ENCODE results near the gene SH2D2A. TPM values are rescaled to one million over a fixed set of nuclear protein-coding genes. Genes with fewer than 3 reads are reported as not detected.

The SH2D2A gene
- total RNA-seq, 2 donors from 2014 or later: 2.4 to 7.7 TPM

- no peak overlapping the region for H3K27ac ChIP-seq (ENCODE audit: low read depth, low read length)
- H3K4me3 ChIP-seq (ENCODE audit: low read length): peak overlapping the region; percentile 7
- DNase-seq: no peak
- Mint-ChIP-seq H3K9me3 (no peaks in the 10 kb centered on the region), H3K27me3 (ENCODE audit: insufficient read depth) (no peaks in the 10 kb centered on the region), H3K4me3 (no peak overlapping the region), H3K36me3 (ENCODE audit: low read depth) (peaks cover 74% of the 10 kb centered on the region), H3K4me1 (peaks cover 9% of the 10 kb centered on the region), H3K27ac (peak overlapping the region; percentile 17)
- TF ChIP-seq, protein P1, sequence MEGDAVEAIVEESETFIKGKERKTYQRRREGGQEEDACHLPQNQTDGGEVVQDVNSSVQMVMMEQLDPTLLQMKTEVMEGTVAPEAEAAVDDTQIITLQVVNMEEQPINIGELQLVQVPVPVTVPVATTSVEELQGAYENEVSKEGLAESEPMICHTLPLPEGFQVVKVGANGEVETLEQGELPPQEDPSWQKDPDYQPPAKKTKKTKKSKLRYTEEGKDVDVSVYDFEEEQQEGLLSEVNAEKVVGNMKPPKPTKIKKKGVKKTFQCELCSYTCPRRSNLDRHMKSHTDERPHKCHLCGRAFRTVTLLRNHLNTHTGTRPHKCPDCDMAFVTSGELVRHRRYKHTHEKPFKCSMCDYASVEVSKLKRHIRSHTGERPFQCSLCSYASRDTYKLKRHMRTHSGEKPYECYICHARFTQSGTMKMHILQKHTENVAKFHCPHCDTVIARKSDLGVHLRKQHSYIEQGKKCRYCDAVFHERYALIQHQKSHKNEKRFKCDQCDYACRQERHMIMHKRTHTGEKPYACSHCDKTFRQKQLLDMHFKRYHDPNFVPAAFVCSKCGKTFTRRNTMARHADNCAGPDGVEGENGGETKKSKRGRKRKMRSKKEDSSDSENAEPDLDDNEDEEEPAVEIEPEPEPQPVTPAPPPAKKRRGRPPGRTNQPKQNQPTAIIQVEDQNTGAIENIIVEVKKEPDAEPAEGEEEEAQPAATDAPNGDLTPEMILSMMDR (conservative IDR thresholded peaks at IDR 0.05): no peak
- H3K36me3 ChIP-seq (ENCODE audit: control insufficient read depth, insufficient read depth, low read length): peaks cover 81% of the 10 kb centered on the region
- H3K27me3 ChIP-seq (ENCODE audit: control insufficient read depth, insufficient read depth, low read length, poor library complexity, severe bottlenecking): no peaks in the 10 kb centered on the region
- H3K4me1 ChIP-seq (ENCODE audit: control insufficient read depth, insufficient read depth, low read length): no peaks in the 10 kb centered on the region
- H3K9me3 ChIP-seq (ENCODE audit: control insufficient read depth, low read length): no peaks in the 10 kb centered on the region
- peak overlapping the region; percentile 3 for H3K9ac ChIP-seq (ENCODE audit: extremely low read depth, low read length, poor library complexity, severe bottlenecking)
- 94 to 96% methylated on average over 4 of the region's 4 CpGs for WGBS, 2 experiments (ENCODE audit: insufficient coverage in 1 of 2, insufficient read length in 1 of 2)
Measured at GRCh38 chr1:156789621-156790318, 26.9 kb downstream of the SH2D2A start.

GRCh38 chr1:156788136-156788535, 28.5 kb downstream of the SH2D2A start:
- no peaks in the 10 kb centered on the region for H3K27me3 Mint-ChIP-seq (ENCODE audit: insufficient read depth)
- H3K27me3 ChIP-seq (ENCODE audit: control insufficient read depth, insufficient read depth, low read length, poor library complexity, severe bottlenecking): no peaks in the 10 kb centered on the region
- no peak overlapping the region for H3K27ac Mint-ChIP-seq
- H3K36me3 ChIP-seq (ENCODE audit: control insufficient read depth, insufficient read depth, low read length): peaks cover 76% of the 10 kb centered on the region
- TF ChIP-seq, protein P1 (conservative IDR thresholded peaks at IDR 0.05): no peak
- no peak overlapping the region for H3K4me3 Mint-ChIP-seq
- H3K36me3 Mint-ChIP-seq (ENCODE audit: low read depth): peaks cover 71% of the 10 kb centered on the region
- 86 to 100% methylated on average over 1 to 2 of the region's 2 CpGs for WGBS, 2 experiments (ENCODE audit: insufficient coverage in 1 of 2, insufficient read length in 1 of 2)
- H3K4me1 ChIP-seq (ENCODE audit: control insufficient read depth, insufficient read depth, low read length): no peaks in the 10 kb centered on the region
- no peak overlapping the region for H3K27ac ChIP-seq (ENCODE audit: low read depth, low read length)
- H3K9ac ChIP-seq (ENCODE audit: extremely low read depth, low read length, poor library complexity, severe bottlenecking): no peak overlapping the region
- H3K4me3 ChIP-seq (ENCODE audit: low read length): no peak overlapping the region
- H3K9me3 ChIP-seq (ENCODE audit: control insufficient read depth, low read length): no peaks in the 10 kb centered on the region
- H3K9me3 Mint-ChIP-seq: no peaks in the 10 kb centered on the region
- peaks cover 9% of the 10 kb centered on the region for H3K4me1 Mint-ChIP-seq
- DNase-seq: no peak

GRCh38 chr1:156786640-156787039, 30.0 kb downstream of the SH2D2A start:
- Histone ChIP-seq H3K36me3 (ENCODE audit: control insufficient read depth, insufficient read depth, low read length) (peaks cover 76% of the 10 kb centered on the region), H3K9ac (ENCODE audit: extremely low read depth, low read length, poor library complexity, severe bottlenecking) (no peak overlapping the region), H3K4me1 (ENCODE audit: control insufficient read depth, insufficient read depth, low read length) (no peaks in the 10 kb centered on the region), H3K27ac (ENCODE audit: low read depth, low read length) (no peak overlapping the region), H3K9me3 (ENCODE audit: control insufficient read depth, low read length) (no peaks in the 10 kb centered on the region), H3K4me3 (ENCODE audit: low read length) (no peak overlapping the region), H3K27me3 (ENCODE audit: control insufficient read depth, insufficient read depth, low read length, poor library complexity, severe bottlenecking) (no peaks in the 10 kb centered on the region)
- Mint-ChIP-seq H3K4me3 (no peak overlapping the region), H3K27me3 (ENCODE audit: insufficient read depth) (no peaks in the 10 kb centered on the region), H3K36me3 (ENCODE audit: low read depth) (peaks cover 72% of the 10 kb centered on the region), H3K4me1 (peaks cover 9% of the 10 kb centered on the region), H3K27ac (no peak overlapping the region), H3K9me3 (no peaks in the 10 kb centered on the region)
- no peak for DNase-seq
- TF ChIP-seq, protein P1 (conservative IDR thresholded peaks at IDR 0.05): no peak
- 92 to 98% methylated on average over 8 to 10 of the region's 10 CpGs for WGBS, 2 experiments (ENCODE audit: insufficient coverage in 1 of 2, insufficient read length in 1 of 2)

Measured in endodermal cell (in vitro differentiated cells).